HepG2 (cell line): ENCODE data around the gene NOTUM. TPM values are rescaled to one million over a fixed set of nuclear protein-coding genes. Genes with fewer than 3 reads are reported as not detected.
A peak's percentile ranks its signal among the peaks of the same experiment; 100 is the strongest.

ENCODE experiments used
- ATAC-seq: fragments of 200-7000 bp; cut with Tn5 transposase; 3 replicates; pipeline ENCODE4 v1.9.1; 2020; ENCODE audit warnings: mild to moderate bottlenecking, moderate library complexity
- BruUV-seq: library from RNA; stranded (reverse); fragments of 400-500 nt; replicated peaks from 2 replicates; lab custom pipeline; 2021; lab: Mats Ljungman, UMichigan
- CTCF ChIA-PET: fragments of 300-600 bp; formaldehyde crosslinking; extraction: SDS; loops from one replicate; lab custom pipeline; 2021; ENCODE audit warnings: low total read pairs, inconsistent platforms, low intra/inter-chr PET ratio; lab: Yijun Ruan, JAX
- POLR2A ChIA-PET: fragments of 350-600 bp; sonication (Branson Sonifier 250); formaldehyde crosslinking; loops from one replicate; lab custom pipeline; 2020; ENCODE audit warnings: antibody characterized with exemption, inconsistent platforms; lab: Yijun Ruan, JAX
- DNase-seq: peaks from one replicate; pipeline ENCODE4 v3.0.0-alpha.2; 2015; ENCODE audit warnings: low spot score
- FAIRE-seq: peaks from 3 replicates; lab custom pipeline; 2011; peaks lifted over from hg19 to GRCh38; lab: Jason Lieb, UNC
- H2AFZ ChIP-seq: one replicate; pipeline ENCODE4 v1.6.1; 2011; ENCODE audit warnings: low read length, inconsistent platforms
- H3K27ac ChIP-seq: fragments of 300-600 bp; 3 replicates; pipeline ENCODE4 v1.8.0; 2011; ENCODE audit warnings: mixed run types, mild to moderate bottlenecking, mixed read lengths, low read length, inconsistent platforms; ENCODE audit not compliant: insufficient read depth; ENCODE audit errors: extremely low read length
- H3K27me3 ChIP-seq, 2 experiments: fragments of 200-600 bp in 1 of 2; 2 replicates in 1 of 2; 3 replicates in 1 of 2; pipeline versions ENCODE4 v1.6.0 to v1.8.0; 2011; ENCODE audit warnings: low read length in 2 of 2, mild to moderate bottlenecking in 2 of 2, moderate library complexity in 2 of 2, inconsistent platforms in 1 of 2; ENCODE audit not compliant: insufficient read depth in 2 of 2, control insufficient read depth in 1 of 2
- H3K36me3 ChIP-seq, 2 experiments: fragments of 200-600 bp in 1 of 2; replicated peaks in 1 of 2; 2 replicates in 1 of 2; 3 replicates in 1 of 2; pipeline versions ENCODE4 v1.5.1 to v1.8.0; 2011; ENCODE audit warnings: low read length in 2 of 2, inconsistent platforms in 1 of 2; ENCODE audit not compliant: insufficient read depth in 2 of 2, control insufficient read depth in 1 of 2
- H3K4me1 ChIP-seq: 2 replicates; pipeline ENCODE4 v1.5.1; 2012; ENCODE audit warnings: low read length, inconsistent platforms; ENCODE audit not compliant: insufficient read depth
- H3K4me2 ChIP-seq: 2 replicates; pipeline ENCODE4 v1.6.0; 2011; ENCODE audit warnings: low read depth, low read length, inconsistent platforms
- H3K4me3 ChIP-seq, 3 experiments: fragments of 200-600 bp in 1 of 3; sonication (generic), shearing (Covaris generic) in 1 of 3; replicated peaks in 1 of 3; 2 replicates each; pipeline ENCODE4 v1.5.1; 2011 to 2016; ENCODE audit warnings: low read length in 3 of 3, inconsistent platforms in 2 of 3, low read depth in 2 of 3, mild to moderate bottlenecking in 2 of 3, control low read depth in 1 of 3, mixed read lengths in 1 of 3; ENCODE audit not compliant: insufficient read depth in 1 of 3
- H3K79me2 ChIP-seq: one replicate; pipeline ENCODE4 v1.6.1; 2011; ENCODE audit warnings: low read length, inconsistent platforms; ENCODE audit not compliant: insufficient read depth
- H3K9ac ChIP-seq: 2 replicates; pipeline ENCODE4 v1.6.0; 2011; ENCODE audit warnings: mild to moderate bottlenecking, low read depth, low read length, inconsistent platforms; ENCODE audit not compliant: insufficient read depth
- H3K9me3 ChIP-seq: 2 replicates; pipeline ENCODE4 v1.5.1; 2012; ENCODE audit warnings: mild to moderate bottlenecking, low read length
- H4K20me1 ChIP-seq: 2 replicates; pipeline ENCODE4 v1.6.0; 2011; ENCODE audit warnings: inconsistent platforms, mild to moderate bottlenecking, low read length, moderate library complexity; ENCODE audit not compliant: insufficient read depth
- ATF4 ChIP-seq, 2 experiments: fragments of 450-650 bp in 1 of 2; sonication (generic) in 1 of 2; formaldehyde crosslinking; IDR thresholded peaks; 2 replicates each; pipeline versions ENCODE4 v1.5.0 to v1.8.0; 2020 to 2022; ENCODE audit warnings: mild to moderate bottlenecking in 1 of 2, missing genetic modification reagents in 1 of 2
- BCLAF1 ChIP-seq: fragments of 450-650 bp; IDR thresholded peaks from 2 replicates; pipeline ENCODE4 v1.6.1; 2017; ENCODE audit warnings: mild to moderate bottlenecking
- CBFB ChIP-seq: sonication (generic); formaldehyde crosslinking; IDR thresholded peaks from 2 replicates; pipeline ENCODE4 v1.4.0; 2020; ENCODE audit warnings: missing genetic modification reagents
- CREBL2 ChIP-seq: sonication (generic); formaldehyde crosslinking; IDR thresholded peaks from 2 replicates; pipeline ENCODE4 v1.8.1; 2023; ENCODE audit warnings: missing genetic modification reagents, mild to moderate bottlenecking, borderline replicate concordance
- DMAP1 ChIP-seq: IDR thresholded peaks from 2 replicates; pipeline ENCODE4 v1.6.1; 2016
- FLYWCH1 ChIP-seq: sonication (generic); formaldehyde crosslinking; IDR thresholded peaks from 2 replicates; pipeline ENCODE4 v1.8.1; 2023; ENCODE audit warnings: mild to moderate bottlenecking, missing genetic modification reagents
- GTF2F1 ChIP-seq: fragments of 150-350 bp; IDR thresholded peaks from 2 replicates; pipeline ENCODE4 v1.6.1; 2014; ENCODE audit warnings: low read length
- GZF1 ChIP-seq: sonication (generic); formaldehyde crosslinking; IDR thresholded peaks from 2 replicates; pipeline ENCODE4 v1.5.1; 2020; ENCODE audit warnings: mild to moderate bottlenecking, missing genetic modification reagents
- NCOR1 ChIP-seq: fragments of 200-600 bp; sonication (generic); IDR thresholded peaks from 2 replicates; pipeline ENCODE4 v1.7.0; 2017; ENCODE audit warnings: antibody characterized with exemption, low read length, borderline replicate concordance
- RXRB ChIP-seq: IDR thresholded peaks from 2 replicates; pipeline ENCODE4 v1.6.1; 2016; ENCODE audit warnings: borderline replicate concordance, missing genetic modification reagents, missing compliant biosample characterization
- SMAD3 ChIP-seq: sonication (generic); formaldehyde crosslinking; IDR thresholded peaks from 2 replicates; pipeline ENCODE4 v1.4.0; 2020; ENCODE audit warnings: missing genetic modification reagents
- SMAD9 ChIP-seq: sonication (generic); formaldehyde crosslinking; IDR thresholded peaks from 2 replicates; pipeline ENCODE4 v1.5.1; 2020; ENCODE audit warnings: mild to moderate bottlenecking, missing genetic modification reagents
- SRSF4 ChIP-seq: fragments of 200-400 bp; formaldehyde crosslinking; IDR thresholded peaks from one replicate; pipeline ENCODE4 v1.6.1; 2018; ENCODE audit warnings: mild to moderate bottlenecking, low read depth, low read length, moderate library complexity; ENCODE audit not compliant: poor library complexity, severe bottlenecking
- TBP ChIP-seq: sonication (generic); formaldehyde crosslinking; IDR thresholded peaks from 2 replicates; pipeline ENCODE4 v1.5.0; 2020; ENCODE audit warnings: missing genetic modification reagents
- ZKSCAN8 ChIP-seq: IDR thresholded peaks from 2 replicates; pipeline ENCODE4 v1.6.1; 2016; ENCODE audit warnings: borderline replicate concordance, missing genetic modification reagents, missing compliant biosample characterization
- ZNF3 ChIP-seq: IDR thresholded peaks from 2 replicates; pipeline ENCODE4 v1.7.0; 2017; ENCODE audit warnings: inconsistent platforms
- ZNF564 ChIP-seq: sonication (generic); formaldehyde crosslinking; IDR thresholded peaks from 2 replicates; pipeline ENCODE4 v1.8.1; 2023; ENCODE audit warnings: mild to moderate bottlenecking, missing genetic modification reagents
- ZNF678 ChIP-seq: sonication (generic); formaldehyde crosslinking; IDR thresholded peaks from 2 replicates; pipeline ENCODE4 v1.4.0; 2020; ENCODE audit warnings: mild to moderate bottlenecking, missing genetic modification reagents
- ZSCAN9 ChIP-seq: IDR thresholded peaks from 2 replicates; pipeline ENCODE4 v1.6.1; 2016; ENCODE audit warnings: borderline replicate concordance
- WGBS: methylation state at CpG from one replicate; pipeline ENCODE4 v1.1.6; 2017; ENCODE audit warnings: low lambda C conversion rate; 5-methylcytosine and 5-hydroxymethylcytosine counted together
- in situ Hi-C: cut with HindIII; loops from 2 replicates; pipeline ENCODE4 v1.10.0; 2017; ENCODE audit warnings: low pct_unique_long_range_greater_than_20kb; ENCODE audit not compliant: extremely low pct_ligation_motif_present
- intact Hi-C: fragments of 100-400 bp; cut with micrococcal nuclease; formaldehyde crosslinking; loops from one replicate; pipeline ENCODE4 v1.10.0; 2022; ENCODE audit not compliant: unreplicated experiment
- polyA plus RNA-seq, 8 experiments: library from polyadenylated mRNA; depleted of rRNA in 3 of 8; stranded (reverse) in 7 of 8; unstranded in 1 of 8; fragments of >200 nt; fragmentation: Illumina TruSeq in 4 of 8; extraction: Trizol in 4 of 8; gene quantifications; 2 replicates each; pipeline versions ENCODE4 v1.2.1 to v1.2.3, GENCODE V29; 2011 to 2016; ENCODE audit warnings: low read depth in 4 of 8, missing spikeins in 1 of 8, mixed read lengths in 1 of 8; ENCODE audit not compliant: insufficient read depth in 1 of 8
- total RNA-seq, 5 experiments: library from RNA; depleted of rRNA; stranded (reverse); fragments of >200 nt; fragmentation: Illumina TruSeq; extraction: Trizol; gene quantifications; 2 replicates each; pipeline ENCODE4 v1.2.3, GENCODE V29; 2016; ENCODE audit warnings: low read depth in 1 of 5

The NOTUM gene
- total and polyA plus RNA-seq, 2 of the 13 experiments (the other 11 are each of a cell fraction or from before 2014, with no cell fraction given) = 150 to 160 TPM

- H3K27ac ChIP-seq = peak overlapping the region; percentile 95
- H3K4me3 ChIP-seq = peak overlapping the region; percentile 18 to 61 (median 35); a peak in 4 of 6 replicates
- FAIRE-seq (peak; percentile 47), DNase-seq (no peak), ATAC-seq (peak; percentile 74)
- BruUV-seq = no TSS peak
- H3K9ac ChIP-seq = peak overlapping the region; percentile 80
- intact Hi-C loops (loop anchor here (1.0 kb wide), 2 partner anchors 9 to 20 kb away; no protein-coding TSS in a partner anchor), in situ Hi-C loops (no loop called here)
- no peaks in the 10 kb centered on the region for H3K9me3 ChIP-seq
- peaks cover 5 to 8% of the 10 kb centered on the region in 2 experiments; a peak in 4 of 5 replicates for H3K36me3 ChIP-seq
- H3K4me2 ChIP-seq = peak overlapping the region; percentile 86
- H3K27me3 ChIP-seq = no peaks in the 10 kb centered on the region
- peaks cover 100% of the 10 kb centered on the region for H3K4me1 ChIP-seq
- CTCF ChIA-PET = interaction anchor here (0.9 to 2.3 kb wide), 4 partner anchors 9 to 41 kb away, joined by 3 to 25 read pairs (median 8); partner anchors contain the start of genes CENPX, LRRC45 and NOTUM
- H2AFZ ChIP-seq = no peak overlapping the region
- POLR2A ChIA-PET = interaction anchor here (0.6 to 16.1 kb wide), 9 partner anchors 9 to 195 kb away, joined by 3 to 470 read pairs (median 11); partner anchors contain the start of genes CENPX, LRRC45 and NOTUM
- no peaks in the 10 kb centered on the region for H4K20me1 ChIP-seq
- H3K79me2 ChIP-seq = peaks cover 76% of the 10 kb centered on the region
- under 1% methylated on average over 21 of the region's 32 CpGs for WGBS
- peak; percentile 16 to 85; a peak in 2 of 4 replicates for TF ChIP-seq ATF4 (CRISPR knock-in tag; IDR thresholded peaks at IDR 0.05)
- TF ChIP-seq ZNF3 (CRISPR knock-in tag) = no peak
- TF ChIP-seq SMAD3 (CRISPR knock-in tag) = peak; percentile 90
- TF ChIP-seq BCLAF1 = no peak
- TF ChIP-seq CBFB (CRISPR knock-in tag) = peak; percentile 92
- peak; percentile 19; the same call in 1 of the 2 replicates for TF ChIP-seq DMAP1 (CRISPR knock-in tag)
- no peak for TF ChIP-seq SMAD9 (CRISPR knock-in tag)
- 0 out of 2 replicates have a peak, but pooled peaks have one; percentile 19 for TF ChIP-seq ZSCAN9
- no peak; the same call in 1 of the 2 replicates for TF ChIP-seq TBP
- no peak for TF ChIP-seq ZNF678 (CRISPR knock-in tag)
- peak; percentile 88; the same call in 1 of the 2 replicates for TF ChIP-seq NCOR1
- TF ChIP-seq FLYWCH1 (CRISPR knock-in tag) = no peak; the same call in 1 of the 2 replicates
- TF ChIP-seq ZKSCAN8 (CRISPR knock-in tag) = peak; percentile 89
- no peak for TF ChIP-seq CREBL2 (CRISPR knock-in tag)
- peak; percentile 93 for TF ChIP-seq RXRB (CRISPR knock-in tag)
- TF ChIP-seq GTF2F1 = no peak
- peak; percentile 73; the same call in 1 of the 2 replicates for TF ChIP-seq GZF1 (CRISPR knock-in tag)
- peak; percentile 83 for TF ChIP-seq ZNF564
- TF ChIP-seq SRSF4 = peak; percentile 95
Measured at GRCh38 chr17:82000803-82001570, 40.0 kb upstream of the NOTUM start.
